T-helper 2 cell treated with Interferon-gamma antibody and Interleukin-4, amounts not matched to agents 5 μg/mL and 100 μg/mL, for 36 hours (primary cell): ENCODE results near the gene RPL19.

ENCODE experiments used
- DNase-seq: peaks from one replicate; pipeline ENCODE4 v3.0.0; 2021; ENCODE audit warnings: low spot score
- H3K27ac Mint-ChIP-seq: one replicate; pipeline ENCODE4 v1.8.0; 2021; ENCODE audit warnings: mild to moderate bottlenecking, mixed read lengths
- H3K27me3 Mint-ChIP-seq: one replicate; pipeline ENCODE4 v1.8.0; 2021; ENCODE audit warnings: low read depth, mixed read lengths
- H3K36me3 Mint-ChIP-seq: one replicate; pipeline ENCODE4 v1.8.0; 2021; ENCODE audit warnings: low read depth, mixed read lengths
- H3K4me1 Mint-ChIP-seq: one replicate; pipeline ENCODE4 v1.8.0; 2021; ENCODE audit warnings: low read depth, mixed read lengths
- H3K4me3 Mint-ChIP-seq: one replicate; pipeline ENCODE4 v1.8.0; 2022; ENCODE audit warnings: mild to moderate bottlenecking, moderate library complexity, mixed read lengths
- H3K9me3 Mint-ChIP-seq: one replicate; pipeline ENCODE4 v1.8.0; 2021; ENCODE audit warnings: mixed read lengths

Gene RPL19

DNA sequence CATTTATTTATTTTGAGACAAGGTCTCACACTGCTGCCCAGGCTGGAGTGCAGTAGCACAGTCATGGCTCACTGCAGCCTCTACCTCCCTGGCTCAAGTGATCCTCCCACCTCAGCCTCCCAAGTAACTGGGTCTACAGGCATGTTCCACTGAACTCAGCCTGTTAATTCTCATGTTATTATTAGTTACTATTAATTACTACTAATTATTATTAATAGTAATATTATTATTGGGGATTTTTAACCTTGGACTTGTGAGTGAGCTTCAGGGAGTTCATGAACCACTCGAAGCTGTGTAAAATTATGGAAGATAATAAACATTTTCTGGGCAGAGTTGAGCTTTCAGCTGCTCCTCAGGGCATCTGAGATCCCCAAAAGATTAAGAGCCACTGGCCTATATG is 30.3 kb downstream of the RPL19 start:
- Mint-ChIP-seq H3K36me3 (no peaks in the 10 kb centered on the region), H3K27ac (no peak overlapping the region), H3K9me3 (no peaks in the 10 kb centered on the region), H3K4me3 (no peak overlapping the region), H3K27me3 (peaks cover 39% of the 10 kb centered on the region), H3K4me1 (peaks cover 8% of the 10 kb centered on the region)
- no peak for DNase-seq

DNA sequence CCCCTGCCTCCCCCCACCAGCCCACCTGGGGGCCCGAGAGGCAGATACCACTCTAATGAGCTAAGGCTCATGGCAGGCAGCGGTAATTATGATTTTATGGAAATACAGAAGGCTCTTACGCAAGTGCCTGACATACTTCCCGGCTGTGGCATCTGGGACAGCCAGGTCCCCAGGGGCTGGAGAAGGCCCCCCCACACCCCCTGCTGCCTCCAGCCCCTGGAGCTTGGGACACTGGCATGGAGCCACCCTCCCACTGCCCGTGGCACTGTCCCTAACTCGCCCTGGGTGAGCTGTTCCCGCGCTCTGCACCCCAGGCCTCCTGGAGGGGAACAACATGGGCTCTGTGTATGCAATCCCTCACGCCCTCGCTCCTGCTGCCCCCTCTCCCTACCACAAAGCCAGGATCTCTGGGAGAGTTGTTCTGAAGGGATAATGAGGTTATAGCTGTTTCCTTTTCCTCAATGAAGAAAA is 31.0 kb downstream of the RPL19 start:
- Mint-ChIP-seq H3K4me1 (peaks cover 10% of the 10 kb centered on the region), H3K27ac (no peak overlapping the region), H3K36me3 (no peaks in the 10 kb centered on the region), H3K4me3 (no peak overlapping the region), H3K9me3 (no peaks in the 10 kb centered on the region), H3K27me3 (peaks cover 35% of the 10 kb centered on the region)
- DNase-seq: no peak

DNA sequence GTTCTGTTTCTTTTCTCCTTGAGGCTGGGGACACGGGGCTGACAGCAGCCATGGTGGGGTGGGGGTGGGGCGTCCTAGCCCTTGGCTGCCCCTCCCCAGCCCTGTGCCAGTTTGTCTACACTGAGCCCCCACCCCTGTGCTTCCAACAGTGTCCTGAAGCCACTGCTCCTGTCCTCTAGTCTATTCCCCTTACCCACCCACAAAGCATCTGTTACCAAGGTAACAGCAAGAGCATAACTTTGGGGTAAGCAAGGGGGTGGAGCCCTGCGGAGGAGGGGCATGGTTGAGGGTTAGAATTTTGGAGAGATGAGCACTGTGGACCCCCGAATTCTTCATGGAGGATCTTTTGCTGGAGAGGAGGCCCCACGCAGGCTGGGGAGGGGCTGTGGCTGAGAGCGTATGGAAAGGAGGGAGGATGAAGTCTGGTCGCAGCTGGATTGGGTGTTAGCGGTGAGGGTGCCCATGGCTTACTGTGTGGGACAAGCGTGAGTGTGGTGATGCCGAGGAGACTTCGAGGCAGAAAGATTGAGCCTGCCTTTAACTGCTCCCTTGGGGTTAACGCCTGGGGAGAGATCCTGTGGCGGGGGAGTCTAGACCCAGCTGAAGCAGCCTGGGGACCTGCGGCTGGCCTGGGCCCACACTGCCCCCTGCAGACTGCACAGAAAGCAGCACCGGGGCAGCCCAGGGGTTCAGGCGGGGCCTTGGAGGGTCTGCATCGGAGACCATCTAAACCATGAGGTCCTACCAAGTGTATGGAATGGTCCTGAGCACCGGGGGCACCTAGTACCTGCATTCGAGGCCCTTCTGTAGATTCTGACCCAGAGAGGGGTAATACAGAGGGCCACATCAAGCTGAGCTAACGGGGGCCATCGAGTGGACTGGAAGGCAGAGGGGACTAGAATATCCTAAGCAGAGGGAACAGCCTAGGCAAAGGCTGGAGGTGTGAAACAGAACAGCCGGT is 31.8 kb downstream of the RPL19 start:
- no peak overlapping the region for H3K27ac Mint-ChIP-seq
- H3K4me3 Mint-ChIP-seq: peak overlapping the region; percentile 2
- H3K36me3 Mint-ChIP-seq: no peaks in the 10 kb centered on the region
- H3K4me1 Mint-ChIP-seq: peaks cover 9% of the 10 kb centered on the region
- peaks cover 29% of the 10 kb centered on the region for H3K27me3 Mint-ChIP-seq
- no peaks in the 10 kb centered on the region for H3K9me3 Mint-ChIP-seq
- peak; percentile 31 for DNase-seq

DNA sequence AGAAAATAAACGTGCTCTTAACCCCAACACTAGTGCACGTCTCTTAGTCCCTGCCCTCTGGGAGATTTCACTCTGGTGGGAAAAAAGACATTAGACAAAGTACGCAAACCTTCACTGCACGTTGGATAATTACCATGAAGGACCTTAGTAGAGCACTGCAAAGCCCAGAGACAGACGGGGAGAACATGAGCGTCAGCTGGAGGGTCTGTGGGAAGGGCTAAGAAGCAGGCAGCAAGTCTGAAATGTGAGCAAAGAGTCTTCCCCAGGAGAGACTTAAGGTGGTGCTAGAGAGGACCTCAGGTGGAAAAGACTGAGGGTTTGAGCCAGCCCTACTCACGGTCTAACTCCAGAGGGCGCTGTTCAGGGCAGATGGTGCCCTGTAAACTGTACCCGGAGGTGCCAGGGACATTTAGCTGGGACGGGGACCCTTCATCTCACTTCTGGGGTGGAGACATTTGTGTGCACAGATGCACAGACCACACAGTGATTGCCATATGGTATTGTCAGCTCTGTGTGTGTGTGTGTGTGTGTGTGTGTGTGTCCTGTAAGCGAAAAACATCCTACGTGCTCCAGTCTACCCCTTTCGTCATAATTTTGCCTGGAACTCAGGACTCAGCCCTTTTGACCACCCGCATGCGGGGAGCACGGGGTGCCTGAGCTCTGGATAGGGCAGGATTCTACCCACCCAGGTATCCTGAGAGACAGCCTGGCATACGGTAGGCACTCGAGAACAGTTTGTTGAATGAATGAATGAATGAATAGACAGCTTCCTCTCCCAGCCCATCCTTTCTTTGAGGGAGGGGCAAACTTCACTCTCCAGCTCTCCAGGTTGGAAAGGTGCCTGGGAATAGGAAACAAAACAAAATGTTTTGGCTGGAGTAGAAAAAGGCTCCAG is 35.7 kb downstream of the RPL19 start:
- Mint-ChIP-seq H3K9me3 (no peaks in the 10 kb centered on the region), H3K4me1 (peaks cover 20% of the 10 kb centered on the region), H3K4me3 (no peak overlapping the region), H3K27me3 (peaks cover 14% of the 10 kb centered on the region), H3K36me3 (no peaks in the 10 kb centered on the region), H3K27ac (no peak overlapping the region)
- DNase-seq: peak; percentile 26

DNA sequence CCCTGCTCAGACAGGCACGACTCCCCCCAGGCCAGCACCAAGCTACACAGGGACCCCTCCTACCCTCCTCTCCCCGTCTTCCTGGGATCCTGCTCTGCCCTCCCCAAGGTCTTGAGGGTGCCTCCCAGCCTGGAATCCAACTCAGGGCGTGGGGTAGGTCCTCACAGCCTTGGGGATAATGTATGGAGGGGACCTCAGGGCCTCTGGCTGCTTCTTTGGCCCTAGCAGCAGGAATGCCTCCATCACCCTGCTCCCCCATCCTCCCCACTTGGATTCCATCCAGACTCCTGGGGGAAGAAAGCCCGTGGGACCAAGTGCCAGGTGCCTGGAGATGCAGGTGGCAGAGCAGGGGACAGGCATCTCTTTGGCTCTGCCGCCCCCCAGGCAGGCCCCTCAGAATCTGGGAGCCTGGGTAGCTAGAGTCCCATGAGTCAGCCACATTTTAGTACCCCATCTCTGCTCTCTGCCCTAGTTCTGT is 36.4 kb downstream of the RPL19 start:
- no peaks in the 10 kb centered on the region for H3K36me3 Mint-ChIP-seq
- H3K9me3 Mint-ChIP-seq: no peaks in the 10 kb centered on the region
- H3K27me3 Mint-ChIP-seq: peaks cover 11% of the 10 kb centered on the region
- H3K4me3 Mint-ChIP-seq: no peak overlapping the region
- H3K27ac Mint-ChIP-seq: no peak overlapping the region
- DNase-seq: no peak
- H3K4me1 Mint-ChIP-seq: peaks cover 20% of the 10 kb centered on the region

DNA sequence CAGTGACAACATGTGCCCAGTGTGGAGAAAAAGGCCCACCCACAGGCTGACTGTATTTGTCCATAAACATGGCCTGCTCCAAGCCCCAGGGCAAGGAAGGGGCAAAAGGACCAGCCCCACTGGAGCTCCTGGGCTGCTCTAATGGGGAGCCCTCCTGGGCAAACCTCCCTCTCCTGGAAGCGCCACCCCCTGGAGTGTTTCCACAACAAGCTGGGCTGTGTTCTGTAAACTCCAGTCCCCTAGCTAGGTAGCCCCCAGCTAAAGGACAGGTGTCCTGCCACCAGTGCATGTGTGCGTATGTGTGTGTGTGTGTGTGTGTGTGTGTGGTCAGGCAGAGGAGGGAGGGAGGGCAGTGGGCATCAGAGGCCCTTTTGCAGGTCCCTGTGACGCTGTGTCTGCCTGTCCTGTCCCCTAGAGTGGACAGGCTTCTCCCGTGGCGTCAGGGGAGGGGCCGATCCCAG is 36.9 kb downstream of the RPL19 start:
- Mint-ChIP-seq H3K27ac (no peak overlapping the region), H3K9me3 (no peaks in the 10 kb centered on the region), H3K36me3 (no peaks in the 10 kb centered on the region), H3K4me1 (peaks cover 15% of the 10 kb centered on the region), H3K27me3 (peaks cover 6% of the 10 kb centered on the region), H3K4me3 (no peak overlapping the region)
- DNase-seq: no peak

DNA sequence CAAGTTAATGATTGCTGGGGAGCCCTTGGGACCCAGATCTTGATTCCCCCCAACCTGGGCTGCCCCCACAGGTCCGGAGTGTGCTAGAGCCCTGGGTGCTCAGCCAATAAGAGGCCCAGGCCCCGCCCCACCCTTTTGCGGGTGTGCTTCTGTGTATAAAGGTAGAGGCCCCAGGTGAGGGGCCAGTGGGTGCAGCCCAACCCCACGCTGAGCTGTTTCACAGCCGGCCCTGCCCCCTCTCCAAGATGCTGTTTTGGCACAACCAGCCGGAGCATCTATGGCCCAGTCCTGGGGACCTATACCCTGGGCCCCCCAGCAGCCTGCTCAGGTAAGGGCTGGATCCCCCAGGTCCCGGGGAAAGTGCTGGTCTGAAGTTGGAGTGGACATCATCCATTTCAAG is 37.5 kb downstream of the RPL19 start:
- no peak for DNase-seq
- Mint-ChIP-seq H3K36me3 (no peaks in the 10 kb centered on the region), H3K9me3 (no peaks in the 10 kb centered on the region), H3K27me3 (peaks cover 4% of the 10 kb centered on the region), H3K4me3 (no peak overlapping the region), H3K4me1 (peaks cover 15% of the 10 kb centered on the region), H3K27ac (no peak overlapping the region)

DNA sequence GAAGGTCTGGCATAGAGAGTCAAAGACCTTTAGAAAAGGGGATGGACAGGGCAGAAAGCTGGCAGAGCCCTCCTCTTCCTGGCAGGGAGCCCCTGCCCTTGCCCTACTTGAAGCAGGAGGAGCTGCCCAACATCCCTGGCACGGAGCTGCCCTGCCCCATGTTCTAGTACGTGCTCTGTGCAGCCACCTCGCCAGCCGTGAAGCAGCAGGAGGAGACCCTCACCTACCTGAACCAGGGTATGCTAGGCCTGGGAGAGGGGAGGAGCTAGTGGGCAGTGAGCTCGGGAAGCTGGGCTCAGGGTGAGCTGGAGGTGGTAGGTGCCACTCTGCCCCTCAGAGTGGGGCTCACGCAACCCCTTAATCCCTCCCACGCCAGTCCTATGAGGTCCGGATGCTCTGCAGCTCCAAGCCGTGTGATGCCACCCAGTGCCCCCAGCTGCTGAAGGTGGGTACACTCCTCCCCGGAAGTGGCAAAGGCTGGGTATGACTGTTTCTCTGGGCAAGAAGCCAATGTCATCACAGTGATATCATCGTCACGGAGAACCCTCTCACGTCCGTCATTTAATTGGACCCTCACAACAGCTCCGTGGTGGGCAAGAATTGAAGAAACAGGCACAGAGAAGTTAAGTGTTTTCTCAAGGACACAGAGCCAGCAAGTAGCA is 38.4 kb downstream of the RPL19 start:
- Mint-ChIP-seq H3K27me3 (peaks cover 6% of the 10 kb centered on the region), H3K27ac (peak overlapping the region; percentile 28), H3K4me1 (peaks cover 15% of the 10 kb centered on the region), H3K36me3 (no peaks in the 10 kb centered on the region), H3K4me3 (peak overlapping the region; percentile 0), H3K9me3 (no peaks in the 10 kb centered on the region)
- no peak for DNase-seq

DNA sequence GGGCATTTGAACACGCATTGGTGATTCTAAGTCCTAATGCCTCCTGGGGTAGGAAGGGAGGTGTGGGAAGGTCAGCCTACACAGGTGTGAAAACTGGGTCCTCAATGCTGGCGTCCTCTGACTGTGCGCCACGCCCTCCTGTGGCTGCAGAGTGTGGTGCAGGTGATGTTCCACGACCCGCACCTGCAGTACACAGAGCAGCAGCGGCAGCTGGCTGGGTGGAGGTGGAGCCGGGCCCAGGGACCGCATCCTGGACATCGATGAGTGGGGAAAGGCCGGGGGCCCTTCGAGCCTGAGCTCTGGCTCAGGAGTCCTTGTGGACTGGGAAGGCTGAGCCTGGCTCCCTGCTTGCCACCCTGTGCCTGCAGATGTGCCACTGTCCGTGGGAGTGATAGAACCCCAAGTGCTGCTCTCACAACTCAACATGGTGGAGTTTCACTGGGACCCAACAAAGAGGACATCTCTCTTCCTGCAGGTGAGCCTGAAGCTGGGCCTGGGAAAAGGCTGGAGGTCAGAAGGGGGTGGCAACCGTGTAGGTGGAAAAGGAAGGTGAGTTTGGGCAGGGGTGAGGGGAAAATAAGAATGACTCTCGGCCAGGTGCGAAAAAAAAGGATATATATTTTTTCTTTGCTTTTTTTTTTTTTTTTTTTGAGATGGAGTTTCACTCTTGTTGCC is 39.7 kb downstream of the RPL19 start:
- Mint-ChIP-seq H3K27ac (no peak overlapping the region), H3K27me3 (peaks cover 6% of the 10 kb centered on the region), H3K4me1 (peaks cover 20% of the 10 kb centered on the region), H3K36me3 (no peaks in the 10 kb centered on the region), H3K9me3 (no peaks in the 10 kb centered on the region), H3K4me3 (no peak overlapping the region)
- peak; percentile 47 for DNase-seq

DNA sequence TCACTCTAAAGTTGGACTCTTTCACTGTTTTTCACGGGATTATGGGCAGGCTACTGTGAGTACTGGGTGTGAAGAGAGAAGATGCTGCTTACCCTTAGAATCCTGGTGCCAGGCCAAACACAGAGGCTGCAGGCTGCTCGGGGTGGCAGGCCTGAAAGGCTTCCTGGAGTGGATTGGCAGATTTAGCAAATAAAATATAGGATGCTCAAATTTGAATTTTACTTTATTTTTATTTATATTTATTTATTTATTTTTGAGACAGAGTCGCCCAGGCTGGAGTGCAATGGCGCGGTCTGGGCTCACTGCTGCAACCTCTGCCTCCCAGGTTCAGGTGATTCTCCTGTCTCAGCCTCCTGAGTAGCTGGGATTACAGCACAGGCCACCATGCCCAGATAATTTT is 40.5 kb downstream of the RPL19 start:
- Mint-ChIP-seq H3K4me3 (no peak overlapping the region), H3K27ac (no peak overlapping the region), H3K9me3 (no peaks in the 10 kb centered on the region), H3K4me1 (peaks cover 20% of the 10 kb centered on the region), H3K27me3 (peaks cover 6% of the 10 kb centered on the region), H3K36me3 (no peaks in the 10 kb centered on the region)
- DNase-seq: no peak

DNA sequence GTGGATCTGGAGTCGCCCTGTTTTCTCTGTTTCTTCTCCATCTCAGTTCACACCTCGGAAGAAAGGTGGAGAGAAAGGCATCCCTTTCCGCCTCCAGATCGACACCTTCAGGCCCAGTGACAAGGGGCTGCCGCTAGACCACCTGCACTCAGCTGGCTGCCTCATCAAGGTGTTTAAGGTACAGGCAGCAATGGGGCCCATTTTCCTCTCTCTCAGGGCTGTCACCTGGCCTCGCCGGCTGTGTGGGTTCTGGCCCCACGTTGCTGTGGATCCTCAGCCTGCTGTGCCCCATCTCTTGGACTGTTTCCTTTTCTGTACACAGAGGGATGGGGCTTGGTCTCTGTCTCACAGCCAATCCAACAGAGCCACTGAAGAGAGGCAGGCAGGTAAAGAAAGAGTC is 43.1 kb downstream of the RPL19 start:
- Mint-ChIP-seq H3K4me1 (peaks cover 18% of the 10 kb centered on the region), H3K4me3 (no peak overlapping the region), H3K27ac (no peak overlapping the region), H3K36me3 (no peaks in the 10 kb centered on the region), H3K9me3 (no peaks in the 10 kb centered on the region), H3K27me3 (peaks cover 6% of the 10 kb centered on the region)
- DNase-seq: no peak

DNA sequence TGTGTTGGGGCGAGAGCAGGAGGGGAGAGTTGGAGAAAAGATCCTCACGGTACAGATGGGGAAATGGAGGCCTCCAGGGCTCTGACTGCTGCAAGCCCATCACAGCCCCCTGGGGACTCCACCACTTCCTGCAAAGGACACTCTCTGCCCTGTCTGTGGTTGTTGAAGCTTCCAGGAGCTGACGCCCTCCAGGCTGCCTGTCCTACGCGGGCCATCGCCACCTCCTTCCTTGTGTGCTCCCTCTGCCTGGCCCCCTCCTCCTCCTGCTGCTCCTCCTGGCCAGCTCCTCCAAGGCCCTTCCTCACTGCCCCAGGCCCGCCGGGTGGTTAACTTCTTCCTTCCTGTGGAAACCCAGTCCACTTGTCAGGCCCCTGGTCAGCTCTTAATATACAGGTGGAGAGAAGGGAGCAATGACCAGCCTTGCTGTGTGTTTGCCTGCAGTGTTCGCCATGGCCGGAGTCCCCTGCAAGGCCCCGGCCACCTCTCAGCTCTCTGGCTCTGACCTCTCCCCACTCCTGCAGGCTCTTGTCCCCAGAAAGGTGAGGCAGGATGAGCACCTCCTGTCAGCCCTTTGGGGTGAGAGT is 44.0 kb downstream of the RPL19 start:
- Mint-ChIP-seq H3K27me3 (peaks cover 6% of the 10 kb centered on the region), H3K36me3 (no peaks in the 10 kb centered on the region), H3K9me3 (no peaks in the 10 kb centered on the region), H3K4me1 (peaks cover 14% of the 10 kb centered on the region), H3K27ac (no peak overlapping the region), H3K4me3 (no peak overlapping the region)
- no peak for DNase-seq
